GM21423 (cell line): ENCODE results near the gene DCN.

Experiments used
- ATAC-seq: cut with Tn5 transposase; IDR thresholded peaks from one replicate; pipeline ENCODE4 v1.9.1; 2021; ENCODE audit warnings: mild to moderate bottlenecking, moderate library complexity; ENCODE audit not compliant: unreplicated experiment

Gene DCN

DNA sequence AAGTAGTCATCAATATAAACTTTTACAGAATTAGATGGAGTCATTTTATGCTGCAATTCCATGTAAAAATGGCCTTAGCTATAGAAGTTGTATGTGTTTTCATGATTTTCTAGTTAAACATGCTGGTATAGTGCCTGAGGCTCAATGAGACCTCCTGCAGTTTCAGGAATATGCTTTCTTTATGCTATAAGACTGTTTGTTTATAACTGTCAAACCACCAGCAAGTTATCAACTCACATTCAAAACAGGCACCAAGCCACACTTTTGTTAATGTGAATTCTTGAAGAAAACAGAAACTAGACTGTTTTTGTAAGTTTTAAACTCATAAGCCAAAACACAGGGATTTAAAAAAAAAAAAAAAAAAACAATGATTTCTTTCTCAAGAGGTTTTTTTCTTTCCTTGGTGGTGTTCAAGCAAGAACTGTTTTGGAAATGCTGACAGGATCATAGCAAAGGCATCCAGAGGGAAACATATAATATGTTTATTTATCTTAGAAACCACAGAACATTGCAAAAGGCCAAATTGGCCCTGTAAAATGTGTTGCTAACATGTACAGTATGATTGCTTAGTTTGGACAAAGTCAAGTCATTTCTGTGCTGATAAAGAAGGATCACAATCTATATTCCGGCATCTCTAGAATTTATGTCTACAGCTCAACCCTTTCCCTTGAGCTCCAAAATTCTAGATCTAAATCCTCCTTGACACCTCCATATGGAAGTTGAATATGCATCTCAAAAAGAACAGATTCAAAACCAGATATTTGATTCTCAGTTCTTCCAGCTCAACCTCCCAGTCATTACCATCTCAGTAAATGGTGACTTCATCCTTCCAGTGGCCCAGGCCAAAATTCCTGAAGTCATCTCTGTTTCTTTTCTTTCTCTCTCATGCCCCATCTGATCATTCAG lies 42.3 kb downstream of the DCN start:
- no peak for ATAC-seq

DNA sequence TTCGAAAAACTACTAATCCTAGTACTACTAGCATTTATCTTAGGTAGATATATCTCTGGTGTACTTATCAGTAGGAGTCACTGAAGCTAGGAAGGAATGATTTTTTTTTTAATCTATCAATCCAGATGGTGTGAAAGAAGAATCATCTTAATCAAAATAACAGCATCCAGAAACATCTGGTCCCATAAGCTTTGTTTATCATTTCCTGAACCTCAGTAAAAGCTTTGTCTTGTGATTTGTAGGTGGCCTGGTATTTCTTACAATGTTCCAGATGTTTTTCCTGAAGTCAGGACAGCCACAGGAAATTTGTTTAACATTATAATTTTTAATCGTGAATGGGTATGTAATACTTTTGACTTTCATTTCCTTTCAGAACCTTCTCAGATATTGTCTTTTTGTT lies 43.3 kb downstream of the DCN start:
- ATAC-seq, result no peak

DNA sequence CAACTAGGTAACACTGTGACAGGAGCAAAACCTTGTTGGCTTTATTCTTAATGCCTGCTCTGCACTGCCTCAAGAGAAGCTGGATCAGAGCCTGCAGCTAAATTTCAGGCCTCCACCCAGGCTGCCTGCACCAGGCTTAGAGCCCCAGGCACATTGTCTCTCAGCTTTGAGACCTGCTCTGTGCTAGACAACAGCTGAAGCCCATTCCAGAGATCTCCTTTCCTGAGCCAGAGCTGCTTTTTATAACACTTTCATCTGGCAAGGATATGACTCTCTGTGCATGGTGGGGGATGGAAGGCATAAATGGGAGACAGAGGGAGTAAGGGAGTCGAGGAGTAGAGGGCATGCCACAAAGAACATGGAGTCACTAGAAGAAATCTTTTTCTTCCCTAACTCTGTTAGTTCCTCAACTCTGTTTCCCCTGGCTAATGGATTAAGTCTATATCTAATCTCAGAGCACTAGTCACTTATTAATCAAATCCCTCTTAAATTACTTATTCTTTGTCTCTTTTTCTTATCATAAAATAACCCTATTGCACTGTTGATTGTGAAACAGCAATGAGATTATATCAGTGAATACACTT lies 44.2 kb downstream of the DCN start:
- ATAC-seq, result no peak

DNA sequence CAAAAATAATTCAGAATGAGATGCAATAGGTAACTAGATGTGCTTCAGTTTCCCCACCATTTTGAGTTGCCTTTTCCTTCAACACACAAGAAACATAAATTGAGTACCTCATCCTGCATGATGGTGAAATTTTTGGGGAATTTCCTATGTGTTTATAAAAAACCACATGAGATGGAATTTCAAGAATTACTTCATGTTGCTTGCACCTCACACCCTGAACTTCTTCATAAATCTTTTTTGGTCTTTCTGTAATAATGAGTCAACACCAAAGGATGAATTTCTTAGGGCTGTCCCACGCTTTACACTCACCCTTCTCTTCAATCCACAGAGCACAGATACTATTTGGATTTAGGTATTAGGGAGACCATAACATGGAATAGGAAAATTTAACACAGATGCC lies 48.7 kb downstream of the DCN start:
- ATAC-seq, result no peak

DNA sequence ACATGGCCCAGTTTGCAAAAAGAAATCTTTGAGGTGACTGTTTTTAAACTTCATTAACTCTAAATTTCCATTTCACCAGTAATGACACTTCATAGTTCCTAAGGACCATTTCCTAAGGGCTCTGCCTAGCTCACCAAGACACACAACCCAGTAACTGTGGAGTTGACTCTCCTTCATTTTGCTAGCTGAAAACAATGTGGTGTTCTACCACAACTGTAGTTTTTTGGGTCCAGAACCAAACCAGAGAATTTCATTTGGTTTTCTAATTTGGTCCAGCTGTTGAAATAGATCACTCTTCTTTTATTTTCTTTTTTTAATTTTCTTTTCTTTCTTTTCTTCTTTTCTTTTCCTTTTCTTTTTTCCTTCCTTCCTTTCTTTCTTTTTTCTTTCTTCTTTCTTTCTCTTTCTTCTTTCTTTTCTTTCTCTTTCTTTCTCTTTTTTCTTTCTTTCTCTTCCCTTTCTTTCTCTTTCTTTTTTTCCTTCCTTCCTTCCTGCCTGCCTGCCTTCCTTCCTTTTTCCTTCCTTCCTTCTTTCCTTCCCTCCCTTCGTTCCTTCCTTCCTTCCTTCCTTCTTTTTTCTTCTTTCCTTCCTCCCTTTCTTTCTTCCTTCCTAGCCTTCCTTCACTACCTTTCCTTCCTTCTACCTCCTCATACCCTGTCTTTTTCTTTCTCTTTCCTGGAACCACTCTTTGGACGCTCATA lies 52.8 kb downstream of the DCN start:
- ATAC-seq, result no peak

DNA sequence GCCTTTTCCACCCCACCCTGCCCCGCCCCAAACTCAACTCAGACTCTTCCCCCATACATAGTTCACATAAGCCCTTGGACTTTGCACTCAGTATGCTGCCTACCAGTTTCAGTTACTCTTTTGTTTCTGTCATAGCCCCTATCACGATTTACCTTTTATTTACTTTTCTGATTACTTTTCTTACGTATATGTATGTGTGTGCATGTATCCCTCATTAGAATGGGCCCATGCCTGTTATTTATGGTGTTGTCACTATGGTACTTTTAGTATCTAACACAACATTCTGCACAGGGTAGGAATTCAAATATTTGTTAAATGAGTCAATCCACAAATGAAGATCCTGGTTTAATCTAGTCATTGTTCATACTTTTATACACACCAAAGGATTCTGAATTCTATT lies 54.9 kb downstream of the DCN start:
- no peak for ATAC-seq

DNA sequence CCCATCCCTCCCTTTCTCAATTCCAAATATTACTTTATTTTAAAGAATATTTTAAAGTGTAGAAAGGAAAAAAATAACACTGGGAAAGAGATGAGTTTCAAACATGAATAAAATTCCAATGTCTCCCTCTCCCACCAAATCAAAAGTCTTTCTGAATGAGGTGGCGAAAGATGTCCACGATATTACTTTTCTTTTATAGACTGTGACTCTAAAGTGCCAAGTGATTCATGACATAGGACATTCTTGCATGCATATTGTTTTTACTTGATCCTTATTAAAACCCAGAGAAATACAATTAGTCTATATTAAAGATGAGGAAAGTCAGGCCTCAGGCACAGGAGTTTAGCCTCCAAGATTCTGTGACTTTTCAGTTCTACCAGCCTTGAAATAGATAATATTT lies 55.3 kb downstream of the DCN start:
- no peak for ATAC-seq

DNA sequence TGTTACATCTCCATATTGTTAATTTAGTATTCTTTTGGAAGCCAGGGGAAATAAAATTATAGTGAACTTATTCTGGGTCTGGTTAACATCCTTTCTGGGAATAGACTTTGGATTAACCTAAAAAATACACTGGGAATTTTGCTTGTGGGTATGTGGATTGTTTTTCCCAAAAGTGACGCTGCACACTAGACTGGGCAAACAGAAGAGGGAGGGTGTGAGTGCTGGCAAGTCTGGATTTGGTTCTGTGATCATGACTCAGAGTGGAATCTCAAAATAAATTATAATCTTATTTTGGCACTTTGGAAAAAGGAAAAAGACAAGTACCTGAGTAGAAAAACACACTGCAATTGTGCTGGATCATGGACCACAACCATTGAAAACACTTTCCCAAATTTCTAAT lies 56.1 kb downstream of the DCN start:
- no peak for ATAC-seq

DNA sequence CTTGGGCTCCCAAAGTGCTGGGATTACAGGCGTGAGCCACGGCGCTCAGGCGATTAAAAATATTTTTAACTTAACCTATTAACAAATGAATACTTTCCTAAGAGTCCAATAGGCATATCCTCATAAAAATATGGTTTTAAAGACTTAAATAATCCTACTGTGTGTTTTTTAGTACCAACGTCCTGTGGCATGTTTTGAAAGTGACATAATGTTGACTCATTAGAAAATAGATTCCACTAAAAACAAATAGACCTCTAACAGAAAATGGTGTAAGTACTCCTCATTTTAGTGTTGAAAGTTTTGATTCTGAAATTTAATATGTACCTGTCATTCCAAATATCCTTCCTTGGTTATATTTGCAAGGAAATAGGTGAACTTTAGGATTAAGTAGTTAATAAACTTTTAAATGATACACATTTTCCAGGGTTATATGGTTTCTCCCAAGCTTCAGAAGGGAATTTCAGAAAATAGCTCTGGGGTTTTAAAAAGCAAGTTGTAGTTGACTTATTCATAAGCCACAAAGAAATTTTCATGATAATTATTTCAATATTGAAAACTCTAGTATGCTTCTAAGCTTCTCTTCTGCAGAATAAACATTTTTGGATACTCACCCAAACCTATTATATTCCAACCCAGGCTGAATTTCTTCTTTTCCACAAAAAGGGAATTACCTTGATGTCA lies 59.2 kb downstream of the DCN start:
- no peak for ATAC-seq

DNA sequence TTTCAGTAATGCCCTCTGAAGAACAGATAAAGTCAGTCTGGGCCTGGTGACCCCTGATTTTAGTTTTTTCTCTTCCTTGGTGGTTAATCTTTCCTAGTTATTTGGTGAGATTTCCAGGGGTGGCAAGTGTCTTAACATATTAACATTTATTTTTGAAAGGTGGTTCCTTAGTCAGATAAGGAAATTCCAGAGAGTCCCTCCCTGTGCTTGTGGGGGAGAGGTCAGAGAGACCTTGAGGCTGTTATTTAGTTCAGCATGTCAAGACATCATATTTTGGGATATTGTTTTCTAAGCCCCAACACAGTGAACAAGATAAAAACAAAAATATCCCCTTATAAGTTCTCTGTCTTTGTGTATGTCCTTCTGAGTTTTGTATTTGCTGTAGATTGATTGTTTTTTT lies 61.8 kb downstream of the DCN start:
- no peak for ATAC-seq

DNA sequence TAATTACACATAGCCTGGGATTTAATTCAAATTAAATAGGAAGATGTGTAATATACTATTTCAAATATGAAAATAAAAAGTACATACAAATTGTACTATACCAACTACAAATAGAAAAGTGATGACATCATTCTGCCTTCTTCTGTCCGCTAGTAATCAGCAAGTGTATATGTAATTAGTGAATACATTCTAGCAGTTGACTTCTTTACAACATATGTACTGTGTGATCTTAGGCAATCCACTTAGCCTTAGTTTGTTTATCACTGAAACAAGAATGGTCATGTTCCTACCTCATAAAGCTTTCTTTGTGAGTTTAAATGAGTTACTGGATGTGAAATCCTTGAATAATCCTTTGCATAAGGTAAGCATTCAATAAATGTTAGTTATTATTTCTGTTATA lies 63.5 kb downstream of the DCN start:
- ATAC-seq, result no peak

DNA sequence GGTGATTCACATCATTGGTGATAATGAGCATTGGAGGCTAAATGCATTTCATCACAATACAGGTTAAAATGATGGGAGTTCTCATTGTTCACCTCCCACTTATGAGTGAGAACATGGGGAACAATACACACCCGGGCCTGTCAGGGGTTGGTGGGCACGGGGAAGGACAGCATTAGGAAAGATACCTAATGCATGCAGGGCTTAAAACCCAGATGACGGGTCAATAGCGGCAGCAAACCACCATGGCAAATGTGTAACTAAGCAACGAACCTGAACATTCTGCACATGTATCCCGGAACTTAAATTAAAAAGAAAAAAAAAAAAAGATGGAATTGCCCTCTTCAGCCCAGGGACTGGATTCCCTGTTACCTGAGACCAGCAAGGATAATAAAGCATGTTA lies 69.0 kb downstream of the DCN start:
- ATAC-seq, result no peak

DNA sequence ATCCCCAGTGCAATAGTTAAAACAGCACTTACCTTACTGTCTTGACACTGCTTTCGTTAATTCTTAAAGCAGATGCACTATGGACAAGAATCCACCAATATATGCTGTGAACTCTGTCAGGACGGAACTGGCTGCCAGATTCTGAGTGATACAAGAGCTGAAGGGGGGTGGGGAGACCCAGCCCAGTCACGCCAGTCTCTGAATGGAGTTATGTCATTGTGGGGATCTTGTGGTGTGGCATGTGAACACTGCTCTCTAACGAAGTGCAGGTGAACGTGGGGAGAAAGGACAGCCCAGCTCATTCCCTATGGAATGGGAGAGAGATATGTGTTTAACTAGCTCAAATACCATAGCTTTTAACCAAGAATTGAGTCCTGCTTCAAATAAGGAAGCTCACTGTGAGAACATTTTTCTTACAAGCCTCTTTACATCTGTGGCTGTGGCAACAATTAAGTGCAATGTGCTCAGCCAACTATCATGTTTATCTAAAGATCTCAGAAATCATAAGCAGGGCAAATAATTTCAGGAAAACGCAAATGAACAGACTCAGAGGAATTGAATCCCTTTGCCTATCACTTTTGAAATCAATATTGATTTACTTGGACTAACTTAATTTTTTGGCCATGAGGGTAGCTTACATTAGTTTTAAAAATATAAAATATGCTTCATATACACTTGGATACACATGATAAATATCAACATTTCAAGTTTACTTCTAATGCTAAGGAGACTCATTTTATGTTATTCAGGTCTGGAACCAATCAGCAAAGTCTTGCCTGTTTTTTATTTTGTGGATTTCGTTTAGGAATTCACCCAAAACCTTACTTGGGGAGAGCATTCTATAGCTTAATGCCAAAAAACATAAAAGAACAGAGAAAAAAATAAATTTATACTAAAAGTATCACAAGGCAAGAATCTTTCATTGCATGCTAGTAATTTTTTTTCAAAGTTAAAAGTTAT lies 71.0 kb downstream of the DCN start, which contains the start of gene LUM:
LUM (minus strand) TSS at position 129 of the 960 bp plus-strand sequence. CDS start 2,515 bp downstream, outside the sequence.
- ATAC-seq, result no peak

DNA sequence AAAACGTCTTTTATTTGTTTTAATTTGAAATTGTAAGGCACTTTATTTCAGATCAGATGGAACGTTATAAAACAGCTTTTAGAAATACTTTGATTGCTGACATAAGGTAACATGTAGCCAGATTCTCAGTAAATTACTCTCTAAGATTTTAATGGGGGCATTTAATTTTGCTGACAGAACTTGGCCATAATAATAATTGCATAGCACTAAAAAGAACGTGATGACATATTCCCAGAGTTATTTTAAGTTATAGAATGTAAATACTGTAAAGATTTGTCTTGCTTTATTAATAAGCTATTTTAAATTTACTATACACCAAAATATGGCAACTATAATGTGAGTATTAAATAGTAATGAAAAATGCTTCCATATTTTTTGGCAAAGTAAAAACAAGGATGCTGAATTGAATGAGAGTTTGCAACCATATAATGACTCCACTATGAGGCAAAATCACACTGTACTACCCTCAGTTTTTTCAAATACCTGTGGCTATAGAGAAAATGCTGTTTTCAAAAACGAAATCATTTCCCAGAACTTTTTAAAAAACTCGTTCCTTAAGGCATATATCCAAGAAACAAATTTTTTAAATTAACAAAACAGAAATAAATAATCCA lies 72.2 kb downstream of the DCN start:
- no peak for ATAC-seq

DNA sequence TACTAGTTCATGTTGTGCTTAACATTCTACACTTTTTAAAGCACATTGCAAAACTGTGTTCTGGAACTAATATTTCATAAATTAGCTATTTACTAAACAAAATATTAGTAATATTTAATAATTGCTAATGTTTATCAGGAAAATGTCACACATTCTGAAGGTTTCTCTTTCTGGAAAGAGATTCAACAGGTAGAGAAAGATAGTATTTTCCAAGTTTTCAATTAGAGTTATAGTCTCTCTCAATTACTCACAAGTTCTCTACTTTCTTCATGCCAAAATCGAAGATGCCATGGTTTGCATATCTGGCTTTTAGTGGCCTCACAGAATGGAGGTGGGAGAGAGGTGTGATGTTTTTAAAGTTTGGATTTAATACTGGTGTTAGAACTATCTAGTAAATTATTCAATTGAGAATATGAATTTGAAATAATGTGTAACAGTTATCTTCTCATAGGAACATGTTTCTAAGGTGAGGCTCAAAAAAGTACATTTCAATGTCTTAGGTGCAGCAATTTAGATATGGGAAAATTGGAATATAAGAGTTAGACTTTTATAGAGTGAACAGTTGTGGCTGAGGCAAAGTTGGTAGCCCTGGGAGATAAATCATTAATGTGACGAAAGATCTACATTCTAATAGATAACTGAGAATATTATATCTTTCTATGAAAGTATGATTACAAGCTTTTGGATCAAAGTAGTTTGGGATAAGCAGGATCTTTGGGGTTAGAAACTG lies 72.9 kb downstream of the DCN start:
- ATAC-seq, result no peak

DNA sequence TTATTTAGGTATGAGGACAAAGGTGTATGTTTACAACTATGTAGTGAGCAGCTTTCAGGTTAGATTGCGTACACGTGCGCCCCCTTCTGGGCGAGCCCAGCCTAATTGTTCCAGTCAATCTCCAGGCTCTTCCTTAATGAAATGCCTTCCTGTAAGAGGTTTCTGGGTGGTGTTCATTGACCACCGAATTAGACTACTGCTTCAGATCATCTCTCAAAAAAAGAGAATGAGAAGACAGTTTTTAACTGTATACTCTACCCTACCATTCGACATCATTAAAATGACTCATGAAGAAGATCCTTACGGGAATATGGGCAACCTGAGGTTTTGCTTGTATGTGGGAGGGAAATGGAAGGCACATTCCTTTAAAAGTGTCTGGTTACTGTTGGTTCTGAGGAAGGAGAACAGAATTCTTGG lies 73.5 kb downstream of the DCN start:
- ATAC-seq, result peak; percentile 76

DNA sequence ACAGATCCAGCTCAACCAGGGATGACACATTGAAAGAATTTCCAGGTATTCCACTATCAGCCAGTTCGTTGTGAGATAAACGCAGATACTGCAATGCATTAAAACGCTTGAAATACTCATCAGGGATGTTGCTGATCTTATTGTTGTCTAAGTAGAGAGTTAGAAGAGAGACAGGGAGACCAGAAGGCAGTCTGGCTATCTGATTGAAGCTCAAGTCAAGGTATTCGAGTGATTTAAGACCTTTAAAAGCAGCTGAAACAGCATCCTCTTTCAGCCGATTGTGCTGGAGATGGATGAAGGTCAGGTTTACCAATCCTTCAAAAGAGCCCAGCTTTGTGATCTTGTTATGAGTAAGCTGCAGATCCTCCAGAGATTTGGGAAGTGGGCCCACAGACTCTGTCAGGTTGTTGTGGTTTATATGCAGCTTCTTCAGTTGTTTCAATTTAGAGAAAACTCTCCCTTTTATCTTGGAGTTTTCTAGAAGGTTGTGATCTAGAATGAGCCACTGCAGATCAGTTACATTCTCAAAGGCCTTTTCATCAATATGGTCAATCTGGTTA lies 74.3 kb downstream of the DCN start:
- ATAC-seq, result no peak

DNA sequence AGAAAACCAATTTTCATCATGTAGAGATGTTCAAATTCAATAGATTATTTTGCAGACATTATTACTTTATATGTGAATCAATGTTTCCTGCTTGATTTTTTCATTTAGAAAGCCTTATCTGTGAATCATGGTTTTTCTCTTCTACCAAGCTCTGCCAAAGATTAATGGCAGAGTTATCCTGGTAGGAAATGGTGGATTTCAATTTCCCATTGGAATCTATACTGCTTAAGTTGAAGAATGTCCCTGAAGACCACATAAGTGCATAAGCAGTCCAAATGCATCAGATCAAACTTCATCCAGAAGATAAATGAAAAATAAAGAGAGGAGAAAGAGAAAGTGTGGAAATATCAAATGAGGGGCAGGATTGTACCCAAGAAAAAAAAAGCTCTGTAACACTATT lies 76.3 kb downstream of the DCN start:
- no peak for ATAC-seq

DNA sequence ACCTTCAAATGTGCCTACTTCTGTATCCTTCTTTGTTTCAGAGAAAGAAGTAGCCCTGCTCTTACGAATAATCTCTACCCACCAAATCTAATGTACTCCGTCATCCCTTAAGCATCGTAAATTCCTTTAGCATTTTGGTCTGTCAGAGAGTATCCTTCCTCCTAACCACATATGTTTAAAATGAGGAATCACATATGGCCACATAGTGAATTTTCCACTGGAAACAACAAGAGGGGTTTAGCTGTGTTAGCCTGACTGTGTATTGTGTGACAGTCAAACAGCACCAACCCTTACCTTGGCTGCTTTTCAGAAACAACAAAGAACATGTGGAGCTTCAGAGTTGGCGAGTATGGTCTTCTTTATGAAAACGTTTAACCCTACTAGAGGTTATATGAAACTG lies 76.8 kb downstream of the DCN start:
- ATAC-seq, result no peak
